HCEC 1CT (cell line): Measurements from ENCODE around the gene MYORG.
A peak's percentile ranks its signal among the peaks of the same experiment; 100 is the strongest.

Experiments
- DNase-seq: peaks from one replicate; pipeline ENCODE4 v3.0.0-alpha.2; 2017

The MYORG gene

GRCh38 chr9:34332076-34332964 is 44.4 kb downstream of the MYORG start:
- DNase-seq, result peak; percentile 19

GRCh38 chr9:34331196-34331595 is 45.5 kb downstream of the MYORG start:
- DNase-seq, result no peak

- peak; percentile 100 for DNase-seq
Measured at GRCh38 chr9:34328987-34329832, 47.5 kb downstream of the MYORG start, which contains the start of the genes KIF24 and NUDT2. TSS of gene KIF24 (minus strand) at chr9:34329268. CDS start at chr9:34311346, 17,922 bp downstream. TSS of gene NUDT2 (plus strand) at chr9:34329569. CDS start at chr9:34339040, 9,471 bp downstream.

- peak; percentile 50 for DNase-seq
Measured at GRCh38 chr9:34328500-34328986, 48.2 kb downstream of the MYORG start.

- DNase-seq, result no peak
Measured at GRCh38 chr9:34326690-34327089, 50.0 kb downstream of the MYORG start.

- DNase-seq, result no peak
Measured at GRCh38 chr9:34322899-34323591, 53.7 kb downstream of the MYORG start.

GRCh38 chr9:34321451-34321850 is 55.2 kb downstream of the MYORG start:
- no peak for DNase-seq

GRCh38 chr9:34318163-34318790 is 58.4 kb downstream of the MYORG start:
- no peak for DNase-seq

- DNase-seq, result no peak
Measured at GRCh38 chr9:34317436-34317835, 59.3 kb downstream of the MYORG start.
